Spleen (tissue), 11 donors: ENCODE results near the gene LYL1. TPM values are rescaled to one million over a fixed set of nuclear protein-coding genes. Genes with fewer than 3 reads are reported as not detected.

ENCODE experiments used
- DNase-seq: peaks from one replicate; pipeline ENCODE4 v3.0.0-alpha.2; 2020
- H3K27ac ChIP-seq, 8 donors: fragments of 200-600 bp; sonication (generic) in 7 of 8; 1 replicate in 4 of 8; 2 replicates in 4 of 8; pipeline versions ENCODE4 v1.5.0 to v1.8.0; 2016 to 2021; ENCODE audit warnings: inconsistent platforms in 4 of 8, mild to moderate bottlenecking in 4 of 8, moderate library complexity in 1 of 8
- H3K27me3 ChIP-seq, 7 donors: fragments of 200-600 bp; sonication (generic) in 6 of 7; replicated peaks in 1 of 7; 1 replicate in 4 of 7; 2 replicates in 3 of 7; pipeline versions ENCODE4 v1.5.0 to v1.8.0; 2016 to 2021; ENCODE audit warnings: inconsistent platforms in 3 of 7, mild to moderate bottlenecking in 1 of 7
- H3K36me3 ChIP-seq, 6 donors: fragments of 200-600 bp; sonication (generic) in 5 of 6; 1 replicate in 4 of 6; 2 replicates in 2 of 6; pipeline versions ENCODE4 v1.5.0 to v1.8.0; 2016 to 2021; ENCODE audit warnings: inconsistent platforms in 2 of 6
- H3K4me1 ChIP-seq, 6 donors: fragments of 200-600 bp; sonication (generic) in 5 of 6; 1 replicate in 3 of 6; 2 replicates in 3 of 6; pipeline versions ENCODE4 v1.5.0 to v1.8.0; 2016 to 2021; ENCODE audit warnings: inconsistent platforms in 3 of 6
- H3K4me3 ChIP-seq, 8 donors: fragments of 200-600 bp; sonication (generic) in 7 of 8; 1 replicate in 4 of 8; 2 replicates in 4 of 8; pipeline versions ENCODE4 v1.5.0 to v1.8.0; 2016 to 2021; ENCODE audit warnings: inconsistent platforms in 4 of 8, mild to moderate bottlenecking in 4 of 8, moderate library complexity in 2 of 8
- H3K9me3 ChIP-seq, 8 donors: fragments of 200-600 bp; sonication (generic) in 7 of 8; 1 replicate in 4 of 8; 2 replicates in 4 of 8; pipeline versions ENCODE4 v1.5.0 to v1.8.0; 2016 to 2021; ENCODE audit warnings: inconsistent platforms in 4 of 8
- CTCF ChIP-seq, 11 experiments: fragments of 200-600 bp in 7 of 11; fragments of 450-650 bp in 4 of 11; sonication (generic) in 4 of 11; IDR thresholded peaks in 8 of 11; conservative IDR thresholded peaks in 3 of 11; 1 replicate in 7 of 11; 2 replicates in 4 of 11; pipeline versions ENCODE4 v1.4.0 to v1.8.0; 2016 to 2021; ENCODE audit warnings: antibody characterized with exemption in 11 of 11, inconsistent platforms in 4 of 11, mild to moderate bottlenecking in 1 of 11
- POLR2A ChIP-seq, 3 donors: fragments of 450-650 bp; IDR thresholded peaks; one replicate each; pipeline ENCODE4 v1.5.1; 2017; ENCODE audit warnings: antibody characterized with exemption in 3 of 3, mild to moderate bottlenecking in 1 of 3
- POLR2AphosphoS5 ChIP-seq, 3 donors: sonication (generic); formaldehyde crosslinking; IDR thresholded peaks; one replicate each; pipeline ENCODE4 v1.5.1; 2017; ENCODE audit warnings: antibody characterized with exemption in 3 of 3
- WGBS, 5 donors: extraction: QIAGEN DNeasy Blood & Tissue Kit in 3 of 5; methylation state at CpG; one replicate each; pipeline versions ENCODE4 v1.1.5 to v1.1.7; 2013 to 2018; 5-methylcytosine and 5-hydroxymethylcytosine counted together
- intact Hi-C: fragments of 100-400 bp; cut with DNase I; formaldehyde crosslinking; loops from one replicate; pipeline ENCODE4 v1.15.0; 2023; ENCODE audit warnings: low total_unique reads
- polyA plus RNA-seq, 3 donors: library from polyadenylated mRNA; stranded (reverse); fragments of 200-250 nt; gene quantifications; one replicate each; pipeline ENCODE4 v1.2.1, GENCODE V29; 2013
- total RNA-seq, 7 donors: library from RNA; depleted of rRNA in 3 of 7; stranded (reverse); fragments of >200 nt in 3 of 7; fragmentation: NEBNext Ultra II Directional in 4 of 7; extraction: Animal tissue kit (Norgen Biotek cat#: 25700) in 4 of 7; gene quantifications; one replicate each; pipeline versions ENCODE4 v1.1.0 to v1.2.1, GENCODE V29; 2016 to 2021
- donor health status: healthy with polysubstance abuse.
- donor health status: DM: no; HTN: no; CAD: no; lungs with moderate emphysema.
- donor health status: DM: no; HTN: no; CAD: no.
- donor health status: Bipolar disorder and iron deficiency.
- donor health status: healthy.
- donor health status: DM: no; HTN: no; CAD: no.
- donor health status: DM: yes; HTN: yes; CAD: no.

The LYL1 gene
- total and polyA plus RNA-seq, 10 donors: 35.5 to 86.9 (median 59.4) TPM

GRCh38 chr19:13094106-13094504, 8.6 kb downstream of the LYL1 start:
- Histone ChIP-seq H3K36me3 (peaks cover 0 to 17% (median 0%) of the 10 kb centered on the region in 6 donors), H3K27me3 (peaks cover 0 to 40% (median 0%) of the 10 kb centered on the region in 7 donors), H3K4me1 (peaks cover 10 to 60% (median 55%) of the 10 kb centered on the region in 6 donors), H3K27ac (peak overlapping the region in 6 of 8 donors; percentile 96 to 99 (median 97)), H3K4me3 (peak overlapping the region in 1 of 8 donors; percentile 88), H3K9me3 (no peaks in the 10 kb centered on the region)
- peak; percentile 85 for DNase-seq
- TF ChIP-seq POLR2A (IDR thresholded peaks at IDR 0.05) (no peak), CTCF (IDR thresholded peaks at IDR 0.05 in 8 of 11, conservative IDR thresholded peaks at IDR 0.05 in 3 of 11) (peak in 6 of 11 experiments; percentile 1 to 66 (median 40))
- WGBS, 5 donors: 31 to 56% (median 52%) methylated on average over 5 of the region's 5 CpGs
- intact Hi-C loops: loop anchor here (2.0 kb wide), 1 partner anchor 111 kb away; no protein-coding TSS in a partner anchor

DNA sequence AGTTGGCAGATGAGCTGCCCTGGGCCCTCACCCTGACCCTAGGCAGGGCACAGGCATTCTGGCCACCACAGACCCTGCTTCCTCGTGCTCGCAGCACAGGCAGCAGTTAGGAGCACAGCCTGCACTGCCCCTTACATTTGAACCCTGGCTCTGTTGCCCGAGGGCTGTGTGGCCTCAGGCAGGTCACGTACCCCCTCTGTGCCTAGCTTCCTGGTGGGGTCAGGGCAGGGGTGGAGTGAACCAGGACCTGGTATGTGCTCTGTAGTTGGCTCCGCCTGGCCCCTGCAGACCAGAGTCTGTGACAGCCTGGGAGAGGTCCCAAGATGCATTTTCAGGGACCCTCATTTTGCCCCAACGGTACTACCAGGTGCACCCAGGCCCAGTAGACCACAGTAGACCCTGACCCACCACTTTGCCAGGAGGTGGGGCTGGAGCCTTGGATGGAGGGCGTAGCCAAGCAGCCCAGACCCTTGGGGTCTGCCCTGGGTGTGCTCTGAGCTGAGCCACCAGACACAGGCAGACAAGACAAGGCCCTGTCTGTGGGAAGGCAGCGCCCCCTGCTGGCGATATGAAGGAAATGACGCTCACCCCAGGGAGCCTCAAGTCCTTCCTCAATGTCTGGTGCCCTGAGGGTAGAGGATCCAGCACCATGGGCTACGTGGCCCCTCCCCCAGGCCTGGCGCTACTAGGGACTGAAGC, 9.1 kb downstream of the LYL1 start:
- Histone ChIP-seq H3K36me3 (peaks cover 0 to 13% (median 0%) of the 10 kb centered on the region in 6 donors), H3K4me1 (peaks cover 6 to 55% (median 49%) of the 10 kb centered on the region in 6 donors), H3K27ac (peak overlapping the region in 5 of 8 donors; percentile 96 to 99 (median 97)), H3K27me3 (peaks cover 0 to 35% (median 0%) of the 10 kb centered on the region in 7 donors), H3K4me3 (no peak overlapping the region), H3K9me3 (no peaks in the 10 kb centered on the region)
- DNase-seq: peak; percentile 96
- WGBS, 5 donors: 36 to 47% (median 42%) methylated on average over 9 to 12 of the region's 12 CpGs
- TF ChIP-seq CTCF (IDR thresholded peaks at IDR 0.05 in 8 of 11, conservative IDR thresholded peaks at IDR 0.05 in 3 of 11) (peak; percentile 95 to 99 (median 97)), POLR2A (IDR thresholded peaks at IDR 0.05) (no peak), POLR2AphosphoS5 (IDR thresholded peaks at IDR 0.05) (peak in 2 of 3 donors; percentile 39 to 52)
- intact Hi-C loops: loop anchor here (2.0 kb wide), 1 partner anchor 111 kb away; no protein-coding TSS in a partner anchor

- intact Hi-C loops: no loop called here
- WGBS, 5 donors: 82 to 91% (median 86%) methylated on average over 11 to 14 of the region's 14 CpGs
- Histone ChIP-seq H3K9me3 (no peaks in the 10 kb centered on the region), H3K36me3 (peaks cover 0 to 13% (median 0%) of the 10 kb centered on the region in 6 donors), H3K27me3 (peaks cover 0 to 26% (median 0%) of the 10 kb centered on the region in 7 donors), H3K4me1 (peaks cover 6 to 46% (median 41%) of the 10 kb centered on the region in 6 donors), H3K27ac (peak overlapping the region in 1 of 8 donors; percentile 30), H3K4me3 (no peak overlapping the region)
- TF ChIP-seq POLR2AphosphoS5 (IDR thresholded peaks at IDR 0.05) (no peak), CTCF (IDR thresholded peaks at IDR 0.05 in 8 of 11, conservative IDR thresholded peaks at IDR 0.05 in 3 of 11) (no peak), POLR2A (IDR thresholded peaks at IDR 0.05) (no peak)
- no peak for DNase-seq
Measured at GRCh38 chr19:13092606-13093235, 9.9 kb downstream of the LYL1 start.

DNA sequence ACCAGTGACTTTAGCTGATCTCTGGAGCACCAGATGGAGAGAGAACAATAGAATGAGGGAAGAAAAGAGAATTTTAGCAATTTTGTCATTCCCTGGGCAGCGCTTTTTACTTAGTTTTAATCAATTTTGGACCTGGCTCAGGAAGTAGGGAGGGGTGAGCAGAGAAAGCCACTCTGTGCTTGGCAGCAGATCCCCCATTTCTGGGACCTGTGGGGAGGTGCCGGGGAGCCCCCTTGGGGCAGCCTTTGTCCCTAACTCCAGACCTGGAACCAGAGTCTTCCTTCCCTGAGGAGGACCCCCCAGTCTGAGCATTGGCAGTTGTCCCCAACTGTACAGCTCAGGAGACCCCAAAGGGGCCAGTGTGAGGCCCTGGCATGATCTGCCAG, 10.5 kb downstream of the LYL1 start:
- H3K9me3 ChIP-seq: no peaks in the 10 kb centered on the region
- WGBS, 5 donors: 87 to 100% (median 93%) methylated on average over 2 of the region's 2 CpGs
- peaks cover 0 to 21% (median 0%) of the 10 kb centered on the region in 7 donors for H3K27me3 ChIP-seq
- no peak overlapping the region for H3K4me3 ChIP-seq
- TF ChIP-seq POLR2A (IDR thresholded peaks at IDR 0.05): no peak
- peaks cover 6 to 41% (median 35%) of the 10 kb centered on the region in 6 donors for H3K4me1 ChIP-seq
- H3K36me3 ChIP-seq: peaks cover 0 to 13% (median 0%) of the 10 kb centered on the region in 6 donors
- intact Hi-C loops: no loop called here
- DNase-seq: no peak
- H3K27ac ChIP-seq: peak overlapping the region in 1 of 8 donors; percentile 30
